CD4-positive, alpha-beta T cell (primary cell): Measurements from ENCODE around the gene RBM26. TPM values are rescaled to one million over a fixed set of nuclear protein-coding genes. Genes with fewer than 3 reads are reported as not detected.

Experiments used
- ATAC-seq: fragments of 200-7000 bp; cut with Tn5 transposase; one replicate; pipeline ENCODE4 v1.10.0; 2022; ENCODE audit warnings: mild to moderate bottlenecking; ENCODE audit not compliant: poor library complexity
- CTCF ChIA-PET: fragments of 350-600 bp; sonication (Branson Sonifier 250); formaldehyde crosslinking; loops from one replicate; lab custom pipeline; 2021; ENCODE audit warnings: antibody characterized with exemption, inconsistent platforms; lab: Charles Lee
- POLR2A ChIA-PET: fragments of 350-600 bp; sonication (Branson Sonifier 250); formaldehyde crosslinking; loops from one replicate; lab custom pipeline; 2021; ENCODE audit warnings: antibody characterized with exemption, inconsistent platforms; lab: Charles Lee
- DNase-seq, 14 experiments: peaks; one replicate each; pipeline ENCODE4 v3.0.0-alpha.2; 2013 to 2020; ENCODE audit warnings: mixed read lengths in 2 of 14
- H3K27ac ChIP-seq, 2 donors: one replicate each; pipeline versions ENCODE4 v1.5.1 to v1.7.0; 2013; ENCODE audit warnings: low read length in 2 of 2, low read depth in 1 of 2, mild to moderate bottlenecking in 1 of 2
- H3K27me3 ChIP-seq, 2 experiments: 1 replicate in 1 of 2; 2 replicates in 1 of 2; pipeline versions ENCODE4 v1.6.1 to v1.7.0; 2013; ENCODE audit warnings: low read length in 2 of 2, control low read depth in 1 of 2, mild to moderate bottlenecking in 1 of 2, moderate library complexity in 1 of 2; ENCODE audit not compliant: insufficient read depth in 2 of 2, control insufficient read depth in 1 of 2
- H3K36me3 ChIP-seq: one replicate; pipeline ENCODE4 v1.6.1; 2013; ENCODE audit warnings: low read length, control low read depth; ENCODE audit not compliant: insufficient read depth
- H3K4me1 ChIP-seq: one replicate; pipeline ENCODE4 v1.6.1; 2013; ENCODE audit warnings: low read length, control low read depth; ENCODE audit not compliant: insufficient read depth
- H3K4me3 ChIP-seq: one replicate; pipeline ENCODE4 v1.5.1; 2013; ENCODE audit warnings: mild to moderate bottlenecking, low read length, moderate library complexity
- H3K9me3 ChIP-seq, 2 experiments: 1 replicate in 1 of 2; 2 replicates in 1 of 2; pipeline versions ENCODE4 v1.6.1 to v1.7.0; 2013; ENCODE audit warnings: low read length in 2 of 2, mild to moderate bottlenecking in 2 of 2, control low read depth in 1 of 2, moderate library complexity in 1 of 2; ENCODE audit not compliant: control insufficient read depth in 1 of 2, insufficient read depth in 1 of 2
- H3K27ac Mint-ChIP-seq: one replicate; pipeline ENCODE4 v1.8.0; 2020; ENCODE audit warnings: mixed read lengths
- H3K27me3 Mint-ChIP-seq: one replicate; pipeline ENCODE4 v1.8.0; 2021; ENCODE audit warnings: mixed read lengths
- H3K36me3 Mint-ChIP-seq: one replicate; pipeline ENCODE4 v1.8.0; 2021; ENCODE audit warnings: low read depth, mixed read lengths
- H3K4me1 Mint-ChIP-seq: one replicate; pipeline ENCODE4 v1.8.0; 2021; ENCODE audit warnings: low read depth, mixed read lengths
- H3K4me3 Mint-ChIP-seq: one replicate; pipeline ENCODE4 v1.8.0; 2020; ENCODE audit warnings: mild to moderate bottlenecking, mixed read lengths
- H3K9me3 Mint-ChIP-seq: one replicate; pipeline ENCODE4 v1.8.0; 2020; ENCODE audit warnings: mixed read lengths
- intact Hi-C, 2 experiments: fragments of 100-400 bp; cut with DNase I in 1 of 2; cut with micrococcal nuclease in 1 of 2; formaldehyde crosslinking; loops; one replicate each; pipeline versions ENCODE4 v1.15.1 to v1.9.0; 2023 to 2025; cut with DNase I, micrococcal nuclease
- total RNA-seq, 174 experiments: library from RNA in 2 of 174; stranded (reverse) in 2 of 174; gene quantifications; one replicate each; pipeline ENCODE4 v1.2.3 and lab custom pipeline; 2021 to 2026
- TF ChIP-seq, protein P1 (sequence below): fragments of 200-600 bp; IDR thresholded peaks from one replicate; pipeline ENCODE4 v1.8.0; 2022; ENCODE audit warnings: antibody characterized with exemption, mild to moderate bottlenecking

RBM26 gene
- total RNA-seq, 2 experiments from 2014 or later = 67.3 to 68.0 TPM

DNA sequence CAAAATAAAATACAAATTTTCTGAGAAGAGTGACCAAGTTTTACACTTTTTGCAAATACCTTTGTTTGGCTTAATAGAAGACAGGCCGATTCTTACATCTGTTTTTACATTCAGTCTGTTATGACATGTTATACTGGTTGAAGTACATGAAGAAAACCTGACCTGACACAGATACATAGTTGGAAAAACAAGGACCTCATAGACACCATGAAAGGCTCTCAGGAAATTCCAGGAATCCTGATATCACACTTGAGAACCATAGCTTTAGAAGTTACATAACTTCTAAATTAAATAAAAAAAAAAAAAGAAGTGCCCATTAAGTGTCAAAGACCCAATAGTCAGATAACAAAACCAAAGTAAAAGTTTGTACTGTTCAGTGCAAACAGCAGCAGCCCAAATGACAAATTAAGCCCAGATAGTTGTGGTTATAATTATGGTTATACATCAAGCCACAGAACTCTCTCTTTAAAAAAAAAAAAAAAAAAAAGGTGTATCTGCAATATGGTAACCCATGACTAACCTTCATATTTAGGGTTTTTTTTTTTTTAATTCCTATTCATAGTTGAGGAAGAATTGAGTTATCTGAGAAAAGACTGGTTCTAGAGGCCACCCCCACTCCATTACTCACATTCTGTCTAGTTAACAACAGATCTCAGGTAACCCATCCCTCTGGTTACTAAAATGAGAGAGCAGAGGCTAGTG lies 19.8 kb downstream of the RBM26 start:
- peak overlapping the region; percentile 27 for H3K27ac Mint-ChIP-seq
- intact Hi-C loops = no loop called here

DNA sequence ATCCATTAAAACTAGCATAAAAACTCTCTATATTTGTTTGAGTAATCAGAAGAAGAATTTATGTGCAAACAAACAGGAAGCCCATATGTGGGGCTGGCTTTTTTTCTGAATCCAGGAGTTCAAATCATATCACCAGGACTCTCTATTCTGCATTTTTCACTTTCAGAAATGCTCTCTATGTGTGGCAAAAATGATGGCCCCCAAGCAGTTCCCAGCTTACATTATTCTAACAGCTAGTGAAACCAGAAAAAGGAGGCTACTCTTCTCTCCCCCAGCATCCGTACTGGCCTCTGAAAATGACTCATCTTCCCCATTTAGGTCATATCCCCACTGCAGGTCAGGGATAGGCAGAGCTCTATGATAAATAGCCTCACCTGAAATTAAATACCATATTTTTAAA lies 20.4 kb downstream of the RBM26 start:
- Histone ChIP-seq H3K9me3 (no peaks in the 10 kb centered on the region), H3K27me3 (no peaks in the 10 kb centered on the region), H3K4me1 (peaks cover 7% of the 10 kb centered on the region), H3K4me3 (no peak overlapping the region), H3K36me3 (no peaks in the 10 kb centered on the region), H3K27ac (no peak overlapping the region)
- H3K4me3 Mint-ChIP-seq = no peak overlapping the region
- intact Hi-C loops = no loop called here
- DNase-seq = peak in 4 of 14 experiments; percentile 11 to 47 (median 38)
- ATAC-seq = no peak
- H3K27ac Mint-ChIP-seq = peak overlapping the region; percentile 47
- H3K36me3 Mint-ChIP-seq = peaks cover 19% of the 10 kb centered on the region
- ChIA-PET CTCF (interaction anchor here (0.6 to 0.9 kb wide), 2 partner anchors 16 to 20 kb away, joined by 5 read pairs; partner anchors contain the start of gene RBM26), POLR2A (interaction anchor here (1.0 kb wide), 2 partner anchors 20 to 778 kb away, joined by 3 to 4 read pairs; partner anchors contain the start of gene RBM26)
- TF ChIP-seq, protein P1, sequence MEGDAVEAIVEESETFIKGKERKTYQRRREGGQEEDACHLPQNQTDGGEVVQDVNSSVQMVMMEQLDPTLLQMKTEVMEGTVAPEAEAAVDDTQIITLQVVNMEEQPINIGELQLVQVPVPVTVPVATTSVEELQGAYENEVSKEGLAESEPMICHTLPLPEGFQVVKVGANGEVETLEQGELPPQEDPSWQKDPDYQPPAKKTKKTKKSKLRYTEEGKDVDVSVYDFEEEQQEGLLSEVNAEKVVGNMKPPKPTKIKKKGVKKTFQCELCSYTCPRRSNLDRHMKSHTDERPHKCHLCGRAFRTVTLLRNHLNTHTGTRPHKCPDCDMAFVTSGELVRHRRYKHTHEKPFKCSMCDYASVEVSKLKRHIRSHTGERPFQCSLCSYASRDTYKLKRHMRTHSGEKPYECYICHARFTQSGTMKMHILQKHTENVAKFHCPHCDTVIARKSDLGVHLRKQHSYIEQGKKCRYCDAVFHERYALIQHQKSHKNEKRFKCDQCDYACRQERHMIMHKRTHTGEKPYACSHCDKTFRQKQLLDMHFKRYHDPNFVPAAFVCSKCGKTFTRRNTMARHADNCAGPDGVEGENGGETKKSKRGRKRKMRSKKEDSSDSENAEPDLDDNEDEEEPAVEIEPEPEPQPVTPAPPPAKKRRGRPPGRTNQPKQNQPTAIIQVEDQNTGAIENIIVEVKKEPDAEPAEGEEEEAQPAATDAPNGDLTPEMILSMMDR = no peak
- H3K27me3 Mint-ChIP-seq = no peaks in the 10 kb centered on the region
- no peaks in the 10 kb centered on the region for H3K9me3 Mint-ChIP-seq
- H3K4me1 Mint-ChIP-seq = peaks cover 87% of the 10 kb centered on the region

More for the DNA sequence above, 19.8 kb downstream of the RBM26 start:
- H3K4me3 ChIP-seq = no peak overlapping the region
- H3K36me3 Mint-ChIP-seq = peaks cover 19% of the 10 kb centered on the region
- H3K27ac ChIP-seq = no peak overlapping the region
- TF ChIP-seq, protein P1 = no peak
- H3K36me3 ChIP-seq = no peaks in the 10 kb centered on the region
- H3K9me3 ChIP-seq = no peaks in the 10 kb centered on the region
- ATAC-seq (peak; percentile 72), DNase-seq (peak in 4 of 14 experiments; percentile 31 to 49 (median 36))
- H3K27me3 Mint-ChIP-seq = no peaks in the 10 kb centered on the region
- peak overlapping the region; percentile 42 for H3K4me3 Mint-ChIP-seq
- no peaks in the 10 kb centered on the region for H3K9me3 Mint-ChIP-seq
- ChIA-PET POLR2A (interaction anchor here (1.0 kb wide), 2 partner anchors 20 to 779 kb away, joined by 3 to 4 read pairs; partner anchors contain the start of gene RBM26), CTCF (interaction anchor here (0.6 to 0.9 kb wide), 2 partner anchors 16 to 20 kb away, joined by 5 read pairs; partner anchors contain the start of gene RBM26)
- no peaks in the 10 kb centered on the region for H3K27me3 ChIP-seq
- peaks cover 87% of the 10 kb centered on the region for H3K4me1 Mint-ChIP-seq
- peaks cover 7% of the 10 kb centered on the region for H3K4me1 ChIP-seq

DNA sequence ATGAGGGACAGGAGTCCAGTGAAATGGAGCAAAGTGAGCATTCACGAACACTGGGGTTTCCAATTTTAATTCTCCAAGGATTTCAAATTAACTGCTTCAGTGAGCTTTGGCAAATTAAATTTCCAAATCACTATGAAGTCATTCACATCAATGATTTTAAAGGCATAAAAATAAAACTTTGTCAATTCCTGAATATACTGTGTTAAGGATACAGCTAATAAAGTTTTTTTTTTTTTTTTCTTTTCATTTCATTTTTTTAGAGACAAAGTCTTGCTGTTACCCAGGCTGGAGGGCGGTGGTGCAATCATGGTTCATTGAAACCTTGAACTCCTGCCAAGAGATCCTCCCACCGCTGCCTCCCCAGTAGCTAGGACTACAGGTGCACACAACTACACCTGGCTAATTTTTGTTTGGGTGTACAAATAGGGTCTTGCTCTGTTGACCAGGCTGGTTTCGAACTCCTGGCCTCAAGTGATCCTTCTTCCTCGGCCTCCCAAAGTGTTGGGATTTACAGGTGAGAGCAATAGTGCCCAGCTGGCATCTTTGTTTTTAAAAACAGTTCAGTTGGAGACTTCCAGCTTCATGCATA lies 21.9 kb downstream of the RBM26 start:
- intact Hi-C loops = no loop called here

More for the DNA sequence above, 21.9 kb downstream of the RBM26 start:
- no peaks in the 10 kb centered on the region for H3K27me3 ChIP-seq
- POLR2A ChIA-PET = no interaction called here
- Mint-ChIP-seq H3K4me1 (peaks cover 84% of the 10 kb centered on the region), H3K9me3 (no peaks in the 10 kb centered on the region), H3K4me3 (no peak overlapping the region), H3K27ac (peak overlapping the region; percentile 2), H3K36me3 (peaks cover 23% of the 10 kb centered on the region), H3K27me3 (no peaks in the 10 kb centered on the region)
- H3K27ac ChIP-seq = no peak overlapping the region
- ATAC-seq (no peak), DNase-seq (no peak)
- no peak overlapping the region for H3K4me3 ChIP-seq
- H3K4me1 ChIP-seq = peaks cover 7% of the 10 kb centered on the region
- TF ChIP-seq, protein P1 = no peak
- CTCF ChIA-PET = interaction anchor here (1.0 kb wide), 1 partner anchor 9 kb away, joined by 3 read pairs; no protein-coding TSS in a partner anchor
- H3K36me3 ChIP-seq = no peaks in the 10 kb centered on the region
- no peaks in the 10 kb centered on the region for H3K9me3 ChIP-seq
